B cell (primary cell): Measurements from ENCODE around the gene DACH2.

ENCODE experiments used
- CTCF ChIP-seq: fragments of 200-600 bp; IDR thresholded peaks from one replicate; pipeline ENCODE4 v1.8.0; 2022; ENCODE audit warnings: antibody characterized with exemption, mild to moderate bottlenecking
- EZH2 ChIP-seq: IDR thresholded peaks from 2 replicates; pipeline ENCODE4 v1.6.1; 2012; ENCODE audit warnings: borderline replicate concordance, low read depth, mild to moderate bottlenecking, moderate library complexity, low read length; ENCODE audit not compliant: insufficient read depth, poor library complexity, severe bottlenecking

DNA sequence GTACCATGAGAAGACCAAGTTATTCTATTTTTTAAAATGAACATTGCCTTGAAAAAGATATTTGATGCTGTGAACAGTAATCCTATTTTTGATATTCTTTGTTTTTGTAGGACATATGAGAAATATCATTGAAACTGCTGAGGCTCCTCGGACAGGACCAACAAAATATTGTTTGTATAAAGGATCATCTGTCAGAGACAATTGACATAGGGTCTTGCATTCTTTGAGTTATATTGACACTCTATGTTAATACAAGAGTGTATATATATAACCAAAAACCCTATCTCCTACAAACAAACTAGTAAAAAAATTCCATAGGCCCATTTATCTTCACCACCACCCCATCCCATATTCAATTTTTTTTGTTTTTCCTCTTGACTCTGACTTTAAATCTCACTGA is 222.7 kb downstream of the DACH2 start:
- no peak for TF ChIP-seq CTCF
- TF ChIP-seq EZH2: no peak
